GM12878 (cell line): Measurements from ENCODE around the gene OR2B2. TPM values are rescaled to one million over a fixed set of nuclear protein-coding genes. Genes with fewer than 3 reads are reported as not detected.

Source experiments
- BCL11A ChIP-seq: IDR thresholded peaks from 2 replicates; pipeline ENCODE4 v1.6.1; 2011; ENCODE audit warnings: low read depth, low read length
- CHD2 ChIP-seq: IDR thresholded peaks from 2 replicates; pipeline ENCODE4 v1.6.1; 2011; ENCODE audit warnings: low read depth, low read length, improper control_type of control experiment, borderline replicate concordance
- FOXM1 ChIP-seq: IDR thresholded peaks from 2 replicates; pipeline ENCODE4 v1.6.1; 2012; ENCODE audit warnings: low read depth, mild to moderate bottlenecking, inconsistent platforms, low read length, moderate library complexity
- KLF5 ChIP-seq: fragments of 450-650 bp; IDR thresholded peaks from 2 replicates; pipeline ENCODE4 v1.6.1; 2014; ENCODE audit warnings: mild to moderate bottlenecking; ENCODE audit not compliant: partially characterized antibody
- MLLT1 ChIP-seq: fragments of 450-650 bp; IDR thresholded peaks from 2 replicates; pipeline ENCODE4 v1.6.1; 2016; ENCODE audit warnings: mild to moderate bottlenecking
- SKIL ChIP-seq: fragments of 450-650 bp; IDR thresholded peaks from 2 replicates; pipeline ENCODE4 v1.6.1; 2017; ENCODE audit warnings: mild to moderate bottlenecking, low read depth, inconsistent platforms; ENCODE audit not compliant: poor library complexity, severe bottlenecking
- TAF1 ChIP-seq: IDR thresholded peaks from 2 replicates; pipeline ENCODE4 v1.6.1; 2011; ENCODE audit warnings: mild to moderate bottlenecking, low read depth, low read length, borderline replicate concordance
- TARDBP ChIP-seq: IDR thresholded peaks from 2 replicates; pipeline ENCODE4 v1.6.1; 2016; ENCODE audit warnings: borderline replicate concordance
- ZBTB11 ChIP-seq: fragments of 450-650 bp; formaldehyde crosslinking; IDR thresholded peaks from 2 replicates; pipeline ENCODE4 v1.5.0; 2022; ENCODE audit warnings: mild to moderate bottlenecking, missing genetic modification characterization
- ZBTB4 ChIP-seq: fragments of 450-650 bp; formaldehyde crosslinking; IDR thresholded peaks from 2 replicates; pipeline ENCODE4 v1.4.0; 2022; ENCODE audit warnings: mild to moderate bottlenecking, moderate library complexity
- ZBTB40 ChIP-seq: fragments of 450-650 bp; IDR thresholded peaks from 2 replicates; pipeline ENCODE4 v1.6.1; 2016; ENCODE audit warnings: mild to moderate bottlenecking, moderate library complexity, borderline replicate concordance
- ZNF24 ChIP-seq: fragments of 450-650 bp; IDR thresholded peaks from 2 replicates; pipeline ENCODE4 v1.6.1; 2017; ENCODE audit warnings: antibody characterized with exemption, mild to moderate bottlenecking
- polyA plus RNA-seq, 11 experiments: library from polyadenylated mRNA; depleted of rRNA in 4 of 11; unstranded in 6 of 11; stranded (reverse) in 5 of 11; fragments of >200 nt; fragmentation: Nextera tagmentation in 4 of 11; fragmentation: Illumina TruSeq in 1 of 11; extraction: Ambion mirVana in 4 of 11; extraction: Trizol in 1 of 11; gene quantifications; 1 replicate in 1 of 11; 2 replicates in 10 of 11; pipeline versions ENCODE4 v1.2.1 to v1.2.3, GENCODE V29; 2011 to 2016; ENCODE audit warnings: inconsistent platforms in 2 of 11, missing spikeins in 2 of 11, low read depth in 1 of 11
- total RNA-seq, 4 experiments: library from RNA; depleted of rRNA in 3 of 4; stranded (reverse); fragments of >200 nt in 3 of 4; fragmentation: Illumina TruSeq in 1 of 4; extraction: Trizol in 1 of 4; gene quantifications; 2 replicates each; pipeline versions ENCODE4 v1.2.1 to v1.2.3, GENCODE V29; 2013 to 2021

Gene OR2B2
- total and polyA plus RNA-seq, 10 of the 15 experiments (the other 5 are each of a cell fraction or from before 2014, with no cell fraction given) = not detected

GRCh38 chr6:27864906-27865849 lies 47.0 kb downstream of the OR2B2 start (continued):
- TF ChIP-seq MLLT1 = peak; percentile 19; the same call in 1 of the 2 replicates
- TF ChIP-seq TAF1 = peak; percentile 33; the same call in 1 of the 2 replicates
- peak; percentile 39; the same call in 1 of the 2 replicates for TF ChIP-seq ZBTB40
- peak; percentile 54 for TF ChIP-seq SKIL
- TF ChIP-seq FOXM1 = peak; percentile 45; the same call in 1 of the 2 replicates
- TF ChIP-seq CHD2 = 0 out of 2 replicates have a peak, but pooled peaks have one; percentile 14
- TF ChIP-seq ZBTB4 (CRISPR knock-in tag) = peak; percentile 87
- peak; percentile 63; the same call in 1 of the 2 replicates for TF ChIP-seq TARDBP
- no peak for TF ChIP-seq KLF5
- TF ChIP-seq BCL11A = peak; percentile 4; the same call in 1 of the 2 replicates
- no peak for TF ChIP-seq ZNF24
- TF ChIP-seq ZBTB11 (CRISPR knock-in tag) = peak; percentile 71
